K562 (cell line): Measurements from ENCODE around the gene NUP43. TPM values are rescaled to one million over a fixed set of nuclear protein-coding genes. Genes with fewer than 3 reads are reported as not detected.

Source experiments
- HMGN3 ChIP-seq: IDR thresholded peaks from 2 replicates; pipeline ENCODE4 v1.6.1; 2011; ENCODE audit warnings: borderline replicate concordance, low read depth, mild to moderate bottlenecking, mixed read lengths, low read length; ENCODE audit not compliant: insufficient read length; ENCODE audit errors: extremely low read depth
- NR2C2 ChIP-seq, 2 experiments: fragments of 200-800 bp in 1 of 2; sonication (Bioruptor generic) in 1 of 2; sonication (generic) in 1 of 2; formaldehyde crosslinking in 1 of 2; IDR thresholded peaks; 2 replicates each; pipeline versions ENCODE4 v1.6.1 to v1.8.0; 2016 to 2022; ENCODE audit warnings: mild to moderate bottlenecking in 1 of 2, missing compliant biosample characterization in 1 of 2, missing genetic modification characterization in 1 of 2, missing genetic modification reagents in 1 of 2
- RBM14 ChIP-seq: fragments of 200-400 bp; formaldehyde crosslinking; IDR thresholded peaks from 2 replicates; pipeline ENCODE4 v1.6.1; 2018; ENCODE audit warnings: low read depth, mild to moderate bottlenecking, low read length, moderate library complexity, borderline replicate concordance; ENCODE audit not compliant: insufficient read depth
- ZNF140 ChIP-seq: fragments of 250-450 bp; sonication (Bioruptor Pico); IDR thresholded peaks from 2 replicates; pipeline ENCODE4 v1.8.0; 2021; ENCODE audit warnings: moderate library complexity, mild to moderate bottlenecking, inconsistent platforms
- ZNF197 ChIP-seq: fragments of 200-800 bp; sonication (Bioruptor generic); IDR thresholded peaks from 2 replicates; pipeline ENCODE4 v1.6.1; 2016; ENCODE audit warnings: low read depth, missing genetic modification characterization, missing compliant biosample characterization
- ZNF449 ChIP-seq: fragments of 250-450 bp; sonication (Bioruptor Pico); IDR thresholded peaks from 2 replicates; pipeline ENCODE4 v1.8.0; 2022; ENCODE audit warnings: moderate library complexity, mild to moderate bottlenecking, inconsistent platforms
- polyA plus RNA-seq, 8 experiments: library from polyadenylated mRNA; depleted of rRNA in 4 of 8; stranded (reverse) in 5 of 8; unstranded in 3 of 8; fragments of >200 nt; fragmentation: Nextera tagmentation in 2 of 8; fragmentation: Illumina TruSeq in 1 of 8; extraction: Ambion mirVana in 2 of 8; extraction: Trizol in 1 of 8; gene quantifications; 2 replicates each; pipeline versions ENCODE4 v1.2.1 to v1.2.3, GENCODE V29; 2011 to 2014; ENCODE audit warnings: inconsistent platforms in 1 of 8, missing spikeins in 1 of 8
- total RNA-seq, 7 experiments: library from RNA; depleted of rRNA in 6 of 7; stranded (reverse); fragments of >200 nt in 6 of 7; fragmentation: Illumina TruSeq in 2 of 7; extraction: Trizol in 2 of 7; gene quantifications; 2 replicates each; pipeline versions ENCODE4 v1.2.1 to v1.2.3, GENCODE V29; 2011 to 2021; ENCODE audit warnings: low replicate concordance in 1 of 7
- TF ChIP-seq, protein P1 (sequence below): fragments of 250-450 bp; sonication (Bioruptor Pico); IDR thresholded peaks from 2 replicates; pipeline ENCODE4 v1.4.0; 2020
- TF ChIP-seq, protein P2 (sequence below): fragments of 250-450 bp; sonication (Bioruptor Pico); IDR thresholded peaks from 2 replicates; pipeline ENCODE4 v1.8.0; 2022; ENCODE audit warnings: moderate library complexity, mild to moderate bottlenecking, inconsistent platforms

The NUP43 gene
- total and polyA plus RNA-seq, 9 of the 15 experiments (the other 6 are each of a cell fraction or from before 2014, with no cell fraction given): 28.9 to 136 (median 67.4) TPM

DNA sequence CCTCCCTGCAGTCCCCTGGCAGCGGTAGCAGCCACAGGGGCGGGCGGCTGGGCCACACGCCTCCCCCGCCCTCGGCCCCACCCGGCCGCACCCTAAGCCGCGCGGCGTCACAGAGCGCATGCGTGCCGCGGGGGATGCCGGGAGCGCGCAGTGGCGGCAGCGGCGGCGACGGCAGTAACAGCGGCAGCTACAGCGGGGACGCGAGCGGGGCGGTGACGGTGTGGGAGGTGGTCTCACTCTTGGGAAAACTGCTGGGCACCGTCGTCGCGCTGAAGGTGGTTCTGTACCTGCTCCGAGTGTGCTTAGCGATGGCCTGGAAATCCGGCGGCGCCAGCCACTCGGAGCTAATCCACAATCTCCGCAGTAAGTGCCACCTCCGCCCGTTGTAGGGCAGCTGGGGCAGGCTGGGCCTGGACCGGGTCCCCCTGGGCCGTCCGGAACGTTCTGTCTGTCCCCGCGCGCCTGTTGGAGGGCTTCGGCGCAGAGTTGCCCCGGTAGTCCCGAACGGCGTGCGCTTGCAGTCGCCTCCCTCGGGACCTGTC lies 3.3 kb upstream of the NUP43 start, which contains the start of gene PCMT1 (continued):
- TF ChIP-seq, protein P1, sequence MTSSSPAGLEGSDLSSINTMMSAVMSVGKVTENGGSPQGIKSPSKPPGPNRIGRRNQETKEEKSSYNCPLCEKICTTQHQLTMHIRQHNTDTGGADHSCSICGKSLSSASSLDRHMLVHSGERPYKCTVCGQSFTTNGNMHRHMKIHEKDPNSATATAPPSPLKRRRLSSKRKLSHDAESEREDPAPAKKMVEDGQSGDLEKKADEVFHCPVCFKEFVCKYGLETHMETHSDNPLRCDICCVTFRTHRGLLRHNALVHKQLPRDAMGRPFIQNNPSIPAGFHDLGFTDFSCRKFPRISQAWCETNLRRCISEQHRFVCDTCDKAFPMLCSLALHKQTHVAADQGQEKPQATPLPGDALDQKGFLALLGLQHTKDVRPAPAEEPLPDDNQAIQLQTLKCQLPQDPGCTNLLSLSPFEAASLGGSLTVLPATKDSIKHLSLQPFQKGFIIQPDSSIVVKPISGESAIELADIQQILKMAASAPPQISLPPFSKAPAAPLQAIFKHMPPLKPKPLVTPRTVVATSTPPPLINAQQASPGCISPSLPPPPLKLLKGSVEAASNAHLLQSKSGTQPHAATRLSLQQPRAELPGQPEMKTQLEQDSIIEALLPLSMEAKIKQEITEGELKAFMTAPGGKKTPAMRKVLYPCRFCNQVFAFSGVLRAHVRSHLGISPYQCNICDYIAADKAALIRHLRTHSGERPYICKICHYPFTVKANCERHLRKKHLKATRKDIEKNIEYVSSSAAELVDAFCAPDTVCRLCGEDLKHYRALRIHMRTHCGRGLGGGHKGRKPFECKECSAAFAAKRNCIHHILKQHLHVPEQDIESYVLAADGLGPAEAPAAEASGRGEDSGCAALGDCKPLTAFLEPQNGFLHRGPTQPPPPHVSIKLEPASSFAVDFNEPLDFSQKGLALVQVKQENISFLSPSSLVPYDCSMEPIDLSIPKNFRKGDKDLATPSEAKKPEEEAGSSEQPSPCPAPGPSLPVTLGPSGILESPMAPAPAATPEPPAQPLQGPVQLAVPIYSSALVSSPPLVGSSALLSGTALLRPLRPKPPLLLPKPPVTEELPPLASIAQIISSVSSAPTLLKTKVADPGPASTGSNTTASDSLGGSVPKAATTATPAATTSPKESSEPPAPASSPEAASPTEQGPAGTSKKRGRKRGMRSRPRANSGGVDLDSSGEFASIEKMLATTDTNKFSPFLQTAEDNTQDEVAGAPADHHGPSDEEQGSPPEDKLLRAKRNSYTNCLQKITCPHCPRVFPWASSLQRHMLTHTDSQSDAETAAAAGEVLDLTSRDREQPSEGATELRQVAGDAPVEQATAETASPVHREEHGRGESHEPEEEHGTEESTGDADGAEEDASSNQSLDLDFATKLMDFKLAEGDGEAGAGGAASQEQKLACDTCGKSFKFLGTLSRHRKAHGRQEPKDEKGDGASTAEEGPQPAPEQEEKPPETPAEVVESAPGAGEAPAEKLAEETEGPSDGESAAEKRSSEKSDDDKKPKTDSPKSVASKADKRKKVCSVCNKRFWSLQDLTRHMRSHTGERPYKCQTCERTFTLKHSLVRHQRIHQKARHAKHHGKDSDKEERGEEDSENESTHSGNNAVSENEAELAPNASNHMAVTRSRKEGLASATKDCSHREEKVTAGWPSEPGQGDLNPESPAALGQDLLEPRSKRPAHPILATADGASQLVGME (CRISPR knock-in tag): no peak
- TF ChIP-seq, protein P2, sequence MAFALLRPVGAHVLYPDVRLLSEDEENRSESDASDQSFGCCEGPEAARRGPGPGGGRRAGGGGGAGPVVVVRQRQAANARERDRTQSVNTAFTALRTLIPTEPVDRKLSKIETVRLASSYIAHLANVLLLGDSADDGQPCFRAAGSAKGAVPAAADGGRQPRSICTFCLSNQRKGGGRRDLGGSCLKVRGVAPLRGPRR (CRISPR knock-in tag): no peak
- TF ChIP-seq ZNF197 (CRISPR knock-in tag): no peak
- TF ChIP-seq ZNF140: no peak
- no peak for TF ChIP-seq ZNF449 (CRISPR knock-in tag)
- TF ChIP-seq HMGN3: peak; percentile 14
- TF ChIP-seq NR2C2 (CRISPR knock-in tag; IDR thresholded peaks at IDR 0.05): 0 out of 2 replicates have a peak, but pooled peaks have one; percentile 60
- no peak for TF ChIP-seq NR2C2 (tag; IDR thresholded peaks at IDR 0.05)
- 0 out of 2 replicates have a peak, but pooled peaks have one; percentile 48 for TF ChIP-seq RBM14
- TF ChIP-seq, all 486 proteins: peak for 113
